A673 (cell line): Measurements from ENCODE around the gene MISP. TPM values are rescaled to one million over a fixed set of nuclear protein-coding genes. Genes with fewer than 3 reads are reported as not detected.
A peak's percentile ranks its signal among the peaks of the same experiment; 100 is the strongest.

Experiments used
- BruUV-seq: library from RNA; stranded (reverse); fragments of 400-500 nt; replicated peaks from 2 replicates; lab custom pipeline; 2021; lab: Mats Ljungman, UMichigan
- CTCF ChIA-PET: fragments of 300-600 bp; sonication (Branson Sonifier 250); formaldehyde crosslinking; loops from one replicate; lab custom pipeline; 2022; ENCODE audit warnings: antibody characterized with exemption; lab: Charles Lee
- POLR2A ChIA-PET: fragments of 300-600 bp; sonication (Branson Sonifier 250); formaldehyde crosslinking; loops from one replicate; lab custom pipeline; 2022; ENCODE audit warnings: antibody characterized with exemption; ENCODE audit not compliant: low non-redundant PET; lab: Charles Lee
- DNase-seq: peaks from one replicate; pipeline ENCODE4 v3.0.0-alpha.2; 2015; ENCODE audit warnings: low spot score
- H3K27ac ChIP-seq: fragments of 200-600 bp; sonication (generic); 2 replicates; pipeline ENCODE4 v1.5.1; 2016; ENCODE audit warnings: mixed run types, low read depth, mild to moderate bottlenecking, mixed read lengths, antibody characterized with exemption, low read length; ENCODE audit not compliant: poor library complexity, severe bottlenecking
- H3K27me3 ChIP-seq: fragments of 200-600 bp; sonication (generic); replicated peaks from 2 replicates; pipeline ENCODE4 v1.6.1; 2017; ENCODE audit warnings: mixed run types, low read depth, mild to moderate bottlenecking, mixed read lengths, antibody characterized with exemption, low read length; ENCODE audit not compliant: insufficient read depth, poor library complexity
- H3K36me3 ChIP-seq: fragments of 200-600 bp; sonication (generic); 2 replicates; pipeline ENCODE4 v1.6.1; 2016; ENCODE audit warnings: mixed run types, mild to moderate bottlenecking, mixed read lengths, antibody characterized with exemption, low read length; ENCODE audit not compliant: insufficient read depth, poor library complexity, severe bottlenecking
- H3K4me1 ChIP-seq: fragments of 200-600 bp; sonication (generic); 2 replicates; pipeline ENCODE4 v1.6.1; 2017; ENCODE audit warnings: mixed run types, mild to moderate bottlenecking, mixed read lengths, antibody characterized with exemption, low read length; ENCODE audit not compliant: insufficient read depth, poor library complexity, severe bottlenecking
- H3K4me3 ChIP-seq: fragments of 200-600 bp; sonication (generic); 2 replicates; pipeline ENCODE4 v1.5.1; 2016; ENCODE audit warnings: low read depth, mixed run types, mild to moderate bottlenecking, mixed read lengths, low read length; ENCODE audit not compliant: poor library complexity, severe bottlenecking
- H3K9me3 ChIP-seq: fragments of 200-600 bp; sonication (generic); 2 replicates; pipeline ENCODE4 v1.6.1; 2016; ENCODE audit warnings: mixed run types, low read depth, mild to moderate bottlenecking, mixed read lengths, antibody characterized with exemption, low read length; ENCODE audit not compliant: poor library complexity, severe bottlenecking
- EZH2 ChIP-seq: fragments of 200-600 bp; sonication (generic); IDR thresholded peaks from 2 replicates; pipeline ENCODE4 v1.6.1; 2017; ENCODE audit warnings: borderline replicate concordance, low read depth, mild to moderate bottlenecking, mixed read lengths, antibody characterized with exemption, low read length; ENCODE audit not compliant: poor library complexity, severe bottlenecking
- intact Hi-C: fragments of 100-400 bp; cut with micrococcal nuclease; formaldehyde crosslinking; loops from one replicate; pipeline ENCODE4 v1.10.0; 2022; ENCODE audit not compliant: unreplicated experiment
- total RNA-seq: library from RNA; stranded (reverse); gene quantifications from 2 replicates; pipeline ENCODE4 v1.2.3, GENCODE V29; 2021
- TF ChIP-seq, protein P1 (sequence below): fragments of 300-800, 200-600 bp; sonication (generic); conservative IDR thresholded peaks from 2 replicates; pipeline ENCODE4 v1.5.1; 2017; ENCODE audit warnings: low read depth, mild to moderate bottlenecking, antibody characterized with exemption, low read length, moderate library complexity, mixed read lengths

Gene MISP
- total RNA-seq, 1 experiment from 2014 or later, result 0.11 TPM

DNA sequence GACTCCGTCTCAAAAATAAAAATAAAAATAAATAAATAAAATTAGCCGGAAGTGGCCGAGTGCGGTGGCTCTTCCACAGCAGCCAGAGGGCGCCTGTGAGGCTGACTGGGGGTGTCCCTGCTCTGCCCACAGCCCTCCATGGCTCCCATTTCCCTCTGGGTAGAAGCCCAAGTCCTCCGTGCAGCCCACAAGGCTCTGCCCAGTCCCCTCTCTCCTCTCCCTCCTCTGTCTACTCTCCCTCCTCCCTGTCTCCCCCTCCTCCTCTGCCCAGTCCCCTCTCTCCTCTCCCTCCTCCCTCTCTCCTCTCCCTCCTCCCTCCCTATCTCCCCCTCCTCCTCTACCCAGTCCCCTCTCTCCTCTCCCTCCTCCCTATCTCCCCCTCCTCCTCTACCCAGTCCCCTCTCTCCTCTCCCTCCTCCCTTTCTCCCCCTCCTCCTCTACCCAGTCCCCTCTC is 20.4 kb downstream of the MISP start:
- TF ChIP-seq EZH2, result no peak
- TF ChIP-seq, protein P1, sequence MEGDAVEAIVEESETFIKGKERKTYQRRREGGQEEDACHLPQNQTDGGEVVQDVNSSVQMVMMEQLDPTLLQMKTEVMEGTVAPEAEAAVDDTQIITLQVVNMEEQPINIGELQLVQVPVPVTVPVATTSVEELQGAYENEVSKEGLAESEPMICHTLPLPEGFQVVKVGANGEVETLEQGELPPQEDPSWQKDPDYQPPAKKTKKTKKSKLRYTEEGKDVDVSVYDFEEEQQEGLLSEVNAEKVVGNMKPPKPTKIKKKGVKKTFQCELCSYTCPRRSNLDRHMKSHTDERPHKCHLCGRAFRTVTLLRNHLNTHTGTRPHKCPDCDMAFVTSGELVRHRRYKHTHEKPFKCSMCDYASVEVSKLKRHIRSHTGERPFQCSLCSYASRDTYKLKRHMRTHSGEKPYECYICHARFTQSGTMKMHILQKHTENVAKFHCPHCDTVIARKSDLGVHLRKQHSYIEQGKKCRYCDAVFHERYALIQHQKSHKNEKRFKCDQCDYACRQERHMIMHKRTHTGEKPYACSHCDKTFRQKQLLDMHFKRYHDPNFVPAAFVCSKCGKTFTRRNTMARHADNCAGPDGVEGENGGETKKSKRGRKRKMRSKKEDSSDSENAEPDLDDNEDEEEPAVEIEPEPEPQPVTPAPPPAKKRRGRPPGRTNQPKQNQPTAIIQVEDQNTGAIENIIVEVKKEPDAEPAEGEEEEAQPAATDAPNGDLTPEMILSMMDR, result peak; percentile 51
- BruUV-seq, result no TSS peak
- no peak overlapping the region for H3K4me3 ChIP-seq
- intact Hi-C loops, result loop anchor here (2.0 to 5.0 kb wide), 3 partner anchors 91 to 211 kb away; partner anchors contain the start of gene WDR18
- H3K4me1 ChIP-seq, result no peaks in the 10 kb centered on the region
- no peaks in the 10 kb centered on the region for H3K27me3 ChIP-seq
- no peaks in the 10 kb centered on the region for H3K36me3 ChIP-seq
- no peak overlapping the region for H3K27ac ChIP-seq
- H3K9me3 ChIP-seq, result no peaks in the 10 kb centered on the region
- peak; percentile 77 for DNase-seq
- POLR2A ChIA-PET, result no interaction called here
- CTCF ChIA-PET, result no interaction called here

DNA sequence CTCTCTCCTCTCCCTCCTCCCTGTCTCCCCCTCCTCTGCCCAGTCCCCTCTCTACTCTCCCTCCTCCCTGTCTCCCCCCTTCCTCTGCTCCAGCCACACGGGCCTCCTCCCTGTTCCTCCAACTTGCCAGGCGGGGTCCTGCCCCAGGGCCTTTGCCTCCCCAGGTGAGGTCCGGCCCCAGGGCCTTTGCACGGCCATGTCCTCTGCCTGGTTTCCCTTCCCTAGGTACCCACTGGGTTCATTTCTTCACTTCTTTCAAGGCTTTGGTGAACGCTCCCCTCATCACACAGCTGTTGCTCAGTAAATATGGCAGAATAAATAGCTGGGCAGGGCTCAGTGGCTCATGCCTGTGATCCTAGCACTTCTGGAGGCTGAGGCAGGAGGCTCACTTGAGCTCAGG is 21.2 kb downstream of the MISP start:
- no peaks in the 10 kb centered on the region for H3K27me3 ChIP-seq
- no peaks in the 10 kb centered on the region for H3K9me3 ChIP-seq
- no peaks in the 10 kb centered on the region for H3K36me3 ChIP-seq
- H3K4me1 ChIP-seq, result no peaks in the 10 kb centered on the region
- intact Hi-C loops, result loop anchor here (5.0 kb wide), 2 partner anchors 90 to 210 kb away; partner anchors contain the start of gene WDR18
- ChIA-PET CTCF (interaction anchor here (1.0 kb wide), 1 partner anchor 91 kb away, joined by 3 read pairs; no protein-coding TSS in a partner anchor), POLR2A (no interaction called here)
- no peak for DNase-seq
- H3K4me3 ChIP-seq, result no peak overlapping the region
- BruUV-seq, result no TSS peak
- TF ChIP-seq, protein P1, result no peak
- no peak for TF ChIP-seq EZH2
- no peak overlapping the region for H3K27ac ChIP-seq

- POLR2A ChIA-PET, result no interaction called here
Observed at GRCh38 chr19:772730-773436, 22.0 kb downstream of the MISP start.

More at GRCh38 chr19:772730-773436, 22.0 kb downstream of the MISP start:
- H3K36me3 ChIP-seq, result no peaks in the 10 kb centered on the region
- intact Hi-C loops, result loop anchor here (5.0 kb wide), 2 partner anchors 89 to 209 kb away; partner anchors contain the start of gene WDR18
- no peaks in the 10 kb centered on the region for H3K9me3 ChIP-seq
- H3K27ac ChIP-seq, result no peak overlapping the region
- no peak overlapping the region for H3K4me3 ChIP-seq
- BruUV-seq, result no TSS peak
- DNase-seq, result no peak
- TF ChIP-seq EZH2, result no peak
- TF ChIP-seq, protein P1, result no peak
- CTCF ChIA-PET, result interaction anchor here (0.5 to 1.0 kb wide), 2 partner anchors 91 to 254 kb away, joined by 3 read pairs; no protein-coding TSS in a partner anchor
- H3K27me3 ChIP-seq, result no peaks in the 10 kb centered on the region
- H3K4me1 ChIP-seq, result no peaks in the 10 kb centered on the region
